DND-41 (cell line): ENCODE data around the gene OR51M1.

ENCODE experiments used
- EZH2 ChIP-seq: IDR thresholded peaks from 3 replicates; pipeline ENCODE4 v1.6.1; 2012; ENCODE audit warnings: borderline replicate concordance, low read depth, mild to moderate bottlenecking, moderate library complexity, low read length, inconsistent platforms; ENCODE audit not compliant: severe bottlenecking
- TF ChIP-seq, protein P1 (sequence below): IDR thresholded peaks from 2 replicates; pipeline ENCODE4 v1.5.1; 2012; ENCODE audit warnings: borderline replicate concordance, low read length, moderate library complexity, mild to moderate bottlenecking; ENCODE audit not compliant: poor library complexity, severe bottlenecking; ENCODE audit errors: extremely low read depth

DNA sequence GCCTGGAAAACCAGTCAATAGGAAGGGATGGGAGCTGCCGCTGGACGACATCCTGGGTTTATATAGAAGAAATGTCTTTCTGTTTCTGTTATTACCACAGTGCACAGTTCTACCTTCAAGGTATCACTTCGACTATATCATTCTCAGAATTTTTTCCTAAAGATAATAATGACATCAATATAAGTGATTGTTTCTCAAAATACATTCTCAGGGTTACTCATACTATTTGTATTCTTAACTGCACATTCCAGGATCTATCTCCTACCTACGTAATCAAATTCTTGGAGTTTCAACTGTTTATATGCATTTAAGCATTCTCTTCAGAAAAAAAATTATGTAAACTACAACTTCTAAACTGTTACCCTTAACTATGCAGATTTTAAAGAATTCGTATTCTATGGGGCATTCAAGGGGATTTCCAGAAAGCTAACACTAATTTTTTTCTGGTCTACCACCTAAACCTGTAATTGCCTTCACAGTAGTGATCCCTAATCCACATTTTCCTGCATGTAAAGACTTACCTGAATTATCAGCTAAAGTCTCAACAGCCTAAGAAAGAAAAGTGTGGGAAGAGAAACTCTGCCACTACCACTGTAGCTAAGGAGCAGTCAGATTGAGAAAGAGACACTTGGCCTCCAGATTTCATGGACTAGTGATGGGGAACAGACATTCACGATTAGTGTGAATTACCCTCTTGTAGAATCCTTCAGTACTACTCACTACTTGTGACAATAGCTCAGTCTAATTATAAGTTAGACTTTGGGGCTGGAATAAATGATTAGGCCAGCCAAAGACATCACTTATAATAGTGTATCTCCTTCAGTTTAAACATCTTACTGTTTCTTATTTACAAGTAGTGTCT, 39.9 kb upstream of the OR51M1 start, which contains the start of gene OR51B5:
- TF ChIP-seq, protein P1, sequence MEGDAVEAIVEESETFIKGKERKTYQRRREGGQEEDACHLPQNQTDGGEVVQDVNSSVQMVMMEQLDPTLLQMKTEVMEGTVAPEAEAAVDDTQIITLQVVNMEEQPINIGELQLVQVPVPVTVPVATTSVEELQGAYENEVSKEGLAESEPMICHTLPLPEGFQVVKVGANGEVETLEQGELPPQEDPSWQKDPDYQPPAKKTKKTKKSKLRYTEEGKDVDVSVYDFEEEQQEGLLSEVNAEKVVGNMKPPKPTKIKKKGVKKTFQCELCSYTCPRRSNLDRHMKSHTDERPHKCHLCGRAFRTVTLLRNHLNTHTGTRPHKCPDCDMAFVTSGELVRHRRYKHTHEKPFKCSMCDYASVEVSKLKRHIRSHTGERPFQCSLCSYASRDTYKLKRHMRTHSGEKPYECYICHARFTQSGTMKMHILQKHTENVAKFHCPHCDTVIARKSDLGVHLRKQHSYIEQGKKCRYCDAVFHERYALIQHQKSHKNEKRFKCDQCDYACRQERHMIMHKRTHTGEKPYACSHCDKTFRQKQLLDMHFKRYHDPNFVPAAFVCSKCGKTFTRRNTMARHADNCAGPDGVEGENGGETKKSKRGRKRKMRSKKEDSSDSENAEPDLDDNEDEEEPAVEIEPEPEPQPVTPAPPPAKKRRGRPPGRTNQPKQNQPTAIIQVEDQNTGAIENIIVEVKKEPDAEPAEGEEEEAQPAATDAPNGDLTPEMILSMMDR, result no peak
- TF ChIP-seq EZH2, result no peak
